SK-N-SH (cell line): ENCODE results near the gene RABEP2.
A peak's percentile ranks its signal among the peaks of the same experiment; 100 is the strongest.

Experiments
- CTCF ChIP-seq: fragments of 200-600 bp; sonication (generic); IDR thresholded peaks from 2 replicates; pipeline ENCODE4 v1.6.1; 2017; ENCODE audit warnings: antibody characterized with exemption, mild to moderate bottlenecking, moderate library complexity
- MEF2A ChIP-seq: IDR thresholded peaks from 2 replicates; pipeline ENCODE4 v1.4.0; 2012; ENCODE audit warnings: low read depth, borderline replicate concordance
- PBX3 ChIP-seq: IDR thresholded peaks from 2 replicates; pipeline ENCODE4; 2012
- TCF12 ChIP-seq: IDR thresholded peaks from 2 replicates; pipeline ENCODE4 v1.4.0; 2012
- ZBTB33 ChIP-seq: IDR thresholded peaks from 2 replicates; pipeline ENCODE4 v1.4.0; 2012; ENCODE audit warnings: low read depth, borderline replicate concordance

- TF ChIP-seq CTCF: no peak
- TF ChIP-seq MEF2A: no peak
- no peak for TF ChIP-seq ZBTB33
- TF ChIP-seq PBX3: peak; percentile 100
- no peak for TF ChIP-seq TCF12
These were observed 25.8 kb upstream of the RABEP2 start, which contains the start of gene NFATC2IP for GRCh38 chr16:28950648-28951409.
